Measurements from ENCODE around the gene SLC22A12. TPM values are rescaled to one million over a fixed set of nuclear protein-coding genes. Genes with fewer than 3 reads are reported as not detected.

SLC22A12 gene
- polyA plus RNA-seq, 1 of the 3 experiments (the other 2 are of a cell fraction), result not detected

DNA sequence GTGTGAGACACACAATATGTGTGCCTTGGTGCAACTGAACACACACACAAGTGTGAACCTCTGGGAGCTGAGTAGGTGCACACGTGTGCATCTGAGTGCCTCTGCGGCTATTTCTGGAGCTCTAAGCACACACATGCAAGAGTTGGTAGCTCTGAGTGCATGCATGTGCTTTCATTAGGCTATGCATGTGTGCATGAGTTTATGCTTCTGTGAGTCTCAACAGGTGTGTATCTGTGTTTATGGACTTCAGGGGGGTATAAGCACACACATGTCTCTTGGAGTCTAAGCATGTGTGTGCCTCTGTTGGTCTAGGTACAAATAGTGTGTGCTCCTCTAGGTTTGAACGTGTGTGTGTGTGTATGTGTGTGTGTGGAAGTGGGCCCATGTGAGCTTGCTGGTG, 25.8 kb downstream of the SLC22A12 start (continued):
- TF ChIP-seq POLR2AphosphoS5 (IDR thresholded peaks at IDR 0.05; ENCODE audit: low read depth, low read length) (no peak), FOXM1 (IDR thresholded peaks at IDR 0.05; ENCODE audit: low read depth) (no peak)
- TF ChIP-seq, protein P1, sequence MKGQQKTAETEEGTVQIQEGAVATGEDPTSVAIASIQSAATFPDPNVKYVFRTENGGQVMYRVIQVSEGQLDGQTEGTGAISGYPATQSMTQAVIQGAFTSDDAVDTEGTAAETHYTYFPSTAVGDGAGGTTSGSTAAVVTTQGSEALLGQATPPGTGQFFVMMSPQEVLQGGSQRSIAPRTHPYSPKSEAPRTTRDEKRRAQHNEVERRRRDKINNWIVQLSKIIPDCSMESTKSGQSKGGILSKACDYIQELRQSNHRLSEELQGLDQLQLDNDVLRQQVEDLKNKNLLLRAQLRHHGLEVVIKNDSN (IDR thresholded peaks at IDR 0.05; ENCODE audit: borderline replicate concordance, low read depth), result no peak

DNA sequence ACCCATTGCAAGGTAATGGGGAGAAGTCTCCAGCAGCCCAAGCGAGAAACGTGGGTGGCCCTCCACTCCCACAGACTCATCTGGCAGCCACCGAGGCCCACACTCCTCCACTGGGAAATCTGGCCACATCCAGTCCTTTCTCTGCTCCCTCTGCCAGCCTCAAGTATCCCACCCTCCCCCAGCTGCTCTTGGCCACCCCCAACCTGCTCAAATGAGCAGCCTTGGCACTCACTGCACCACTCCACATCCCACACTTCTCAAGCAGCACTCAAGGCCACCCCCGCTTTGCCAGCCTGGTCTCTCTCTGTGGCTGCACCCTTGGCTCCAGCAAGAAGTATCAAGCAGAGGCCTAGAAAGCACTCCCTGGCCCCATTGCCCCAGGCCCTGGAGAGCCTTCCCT, 28.2 kb downstream of the SLC22A12 start:
- Histone ChIP-seq H3K4me2 (no peak overlapping the region), H3K9me3 (no peaks in the 10 kb centered on the region), H2AFZ (ENCODE audit: low read depth) (no peak overlapping the region), H3K36me3 (replicated peaks in 1 of 2; ENCODE audit: control insufficient read depth in 1 of 2, insufficient read depth in 2 of 2, low read length in 1 of 2) (no peaks in the 10 kb centered on the region), H3K9me2 (no peaks in the 10 kb centered on the region), H3K27me3 (ENCODE audit: insufficient read depth) (0 out of 2 replicates have a peak, but pooled peaks cover 3% of the 10 kb centered on the region), H3K4me1 (ENCODE audit: control insufficient read depth in 1 of 2, insufficient read depth in 2 of 2, low read depth in 1 of 2, low read length in 1 of 2) (peaks cover 0 to 43% of the 10 kb centered on the region in 2 experiments; a peak in 2 of 4 replicates), H4K20me1 (ENCODE audit: insufficient read depth) (no peaks in the 10 kb centered on the region), H3K9ac (no peak overlapping the region), H3F3A (replicated peaks; ENCODE audit: insufficient read depth) (no peaks in the 10 kb centered on the region), H3K79me2 (ENCODE audit: insufficient read depth) (no peaks in the 10 kb centered on the region), H3K27ac (ENCODE audit: low read depth in 2 of 2, low read length in 1 of 2) (peak overlapping the region in 1 of 2 experiments; percentile 95; a peak in 1 of 4 replicates), H3K4me3 (ENCODE audit: low read depth in 2 of 2, low read length in 1 of 2) (peak overlapping the region in 1 of 2 experiments; percentile 2; a peak in 1 of 4 replicates)
- DNase-seq, result no peak
- WGBS (ENCODE audit: low lambda C conversion rate), result 89% methylated on average over 4 of the region's 4 CpGs
- TF ChIP-seq ELF1 (IDR thresholded peaks at IDR 0.05), result no peak
- no peak for TF ChIP-seq FOXM1 (IDR thresholded peaks at IDR 0.05; ENCODE audit: low read depth)
- TF ChIP-seq, protein P1 (IDR thresholded peaks at IDR 0.05; ENCODE audit: borderline replicate concordance, low read depth), result no peak
- TF ChIP-seq EP300 (IDR thresholded peaks at IDR 0.05; ENCODE audit: borderline replicate concordance in 1 of 2, low read depth in 1 of 2, low read length in 1 of 2), result no peak
- TF ChIP-seq, protein P2, sequence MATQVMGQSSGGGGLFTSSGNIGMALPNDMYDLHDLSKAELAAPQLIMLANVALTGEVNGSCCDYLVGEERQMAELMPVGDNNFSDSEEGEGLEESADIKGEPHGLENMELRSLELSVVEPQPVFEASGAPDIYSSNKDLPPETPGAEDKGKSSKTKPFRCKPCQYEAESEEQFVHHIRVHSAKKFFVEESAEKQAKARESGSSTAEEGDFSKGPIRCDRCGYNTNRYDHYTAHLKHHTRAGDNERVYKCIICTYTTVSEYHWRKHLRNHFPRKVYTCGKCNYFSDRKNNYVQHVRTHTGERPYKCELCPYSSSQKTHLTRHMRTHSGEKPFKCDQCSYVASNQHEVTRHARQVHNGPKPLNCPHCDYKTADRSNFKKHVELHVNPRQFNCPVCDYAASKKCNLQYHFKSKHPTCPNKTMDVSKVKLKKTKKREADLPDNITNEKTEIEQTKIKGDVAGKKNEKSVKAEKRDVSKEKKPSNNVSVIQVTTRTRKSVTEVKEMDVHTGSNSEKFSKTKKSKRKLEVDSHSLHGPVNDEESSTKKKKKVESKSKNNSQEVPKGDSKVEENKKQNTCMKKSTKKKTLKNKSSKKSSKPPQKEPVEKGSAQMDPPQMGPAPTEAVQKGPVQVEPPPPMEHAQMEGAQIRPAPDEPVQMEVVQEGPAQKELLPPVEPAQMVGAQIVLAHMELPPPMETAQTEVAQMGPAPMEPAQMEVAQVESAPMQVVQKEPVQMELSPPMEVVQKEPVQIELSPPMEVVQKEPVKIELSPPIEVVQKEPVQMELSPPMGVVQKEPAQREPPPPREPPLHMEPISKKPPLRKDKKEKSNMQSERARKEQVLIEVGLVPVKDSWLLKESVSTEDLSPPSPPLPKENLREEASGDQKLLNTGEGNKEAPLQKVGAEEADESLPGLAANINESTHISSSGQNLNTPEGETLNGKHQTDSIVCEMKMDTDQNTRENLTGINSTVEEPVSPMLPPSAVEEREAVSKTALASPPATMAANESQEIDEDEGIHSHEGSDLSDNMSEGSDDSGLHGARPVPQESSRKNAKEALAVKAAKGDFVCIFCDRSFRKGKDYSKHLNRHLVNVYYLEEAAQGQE (IDR thresholded peaks at IDR 0.05; ENCODE audit: low read depth, low read length), result no peak
- no peak for TF ChIP-seq GABPA (IDR thresholded peaks at IDR 0.05; ENCODE audit: low read depth)
- no peak for TF ChIP-seq YY1 (IDR thresholded peaks at IDR 0.05; ENCODE audit: low read depth)
- TF ChIP-seq, protein P3, sequence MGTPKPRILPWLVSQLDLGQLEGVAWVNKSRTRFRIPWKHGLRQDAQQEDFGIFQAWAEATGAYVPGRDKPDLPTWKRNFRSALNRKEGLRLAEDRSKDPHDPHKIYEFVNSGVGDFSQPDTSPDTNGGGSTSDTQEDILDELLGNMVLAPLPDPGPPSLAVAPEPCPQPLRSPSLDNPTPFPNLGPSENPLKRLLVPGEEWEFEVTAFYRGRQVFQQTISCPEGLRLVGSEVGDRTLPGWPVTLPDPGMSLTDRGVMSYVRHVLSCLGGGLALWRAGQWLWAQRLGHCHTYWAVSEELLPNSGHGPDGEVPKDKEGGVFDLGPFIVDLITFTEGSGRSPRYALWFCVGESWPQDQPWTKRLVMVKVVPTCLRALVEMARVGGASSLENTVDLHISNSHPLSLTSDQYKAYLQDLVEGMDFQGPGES (IDR thresholded peaks at IDR 0.05; ENCODE audit: low read depth, low read length), result no peak
- TF ChIP-seq TAF1 (IDR thresholded peaks at IDR 0.05; ENCODE audit: borderline replicate concordance, low read depth, low read length), result no peak
- TF ChIP-seq EZH2phosphoT487 (IDR thresholded peaks at IDR 0.05; ENCODE audit: borderline replicate concordance, low read depth), result no peak
- no peak for TF ChIP-seq MXI1 (IDR thresholded peaks at IDR 0.05; ENCODE audit: low read depth, low read length)
- no peak for TF ChIP-seq RFX5 (IDR thresholded peaks at IDR 0.05; ENCODE audit: low read length)
- TF ChIP-seq POLR2AphosphoS5 (IDR thresholded peaks at IDR 0.05; ENCODE audit: low read depth, low read length), result no peak
- TF ChIP-seq, protein P4, sequence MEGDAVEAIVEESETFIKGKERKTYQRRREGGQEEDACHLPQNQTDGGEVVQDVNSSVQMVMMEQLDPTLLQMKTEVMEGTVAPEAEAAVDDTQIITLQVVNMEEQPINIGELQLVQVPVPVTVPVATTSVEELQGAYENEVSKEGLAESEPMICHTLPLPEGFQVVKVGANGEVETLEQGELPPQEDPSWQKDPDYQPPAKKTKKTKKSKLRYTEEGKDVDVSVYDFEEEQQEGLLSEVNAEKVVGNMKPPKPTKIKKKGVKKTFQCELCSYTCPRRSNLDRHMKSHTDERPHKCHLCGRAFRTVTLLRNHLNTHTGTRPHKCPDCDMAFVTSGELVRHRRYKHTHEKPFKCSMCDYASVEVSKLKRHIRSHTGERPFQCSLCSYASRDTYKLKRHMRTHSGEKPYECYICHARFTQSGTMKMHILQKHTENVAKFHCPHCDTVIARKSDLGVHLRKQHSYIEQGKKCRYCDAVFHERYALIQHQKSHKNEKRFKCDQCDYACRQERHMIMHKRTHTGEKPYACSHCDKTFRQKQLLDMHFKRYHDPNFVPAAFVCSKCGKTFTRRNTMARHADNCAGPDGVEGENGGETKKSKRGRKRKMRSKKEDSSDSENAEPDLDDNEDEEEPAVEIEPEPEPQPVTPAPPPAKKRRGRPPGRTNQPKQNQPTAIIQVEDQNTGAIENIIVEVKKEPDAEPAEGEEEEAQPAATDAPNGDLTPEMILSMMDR (IDR thresholded peaks at IDR 0.05), result no peak
- TF ChIP-seq MEF2A (IDR thresholded peaks at IDR 0.05; ENCODE audit: borderline replicate concordance, low read depth), result no peak
- POLR2A ChIA-PET, result no interaction called here
- CTCF ChIA-PET, result interaction anchor here (1.2 to 2.7 kb wide), 5 partner anchors 20 to 170 kb away, joined by 3 to 10 read pairs (median 5); no protein-coding TSS in a partner anchor
